DMS153 treated with DMSO at 0.1 percent for 48 hours (cell line): Measurements from ENCODE around the gene IFITM10.

Experiments used
- DNase-seq: peaks from one replicate; lab custom pipeline; 2025; ENCODE audit not compliant: unreplicated experiment; lab: John Stamatoyannopoulos, UW

The IFITM10 gene

GRCh38 chr11:1763796-1764661 is 13.6 kb upstream of the IFITM10 start, which contains the start of gene CTSD:
Gene CTSD, minus strand, starts transcription at chr11:1763927. Its CDS starts 68 bp downstream, at chr11:1763859.
- DNase-seq = peak; percentile 59

- no peak for DNase-seq
These were observed 13.0 kb upstream of the IFITM10 start for GRCh38 chr11:1763336-1763795.

GRCh38 chr11:1762537-1763302 is 12.3 kb upstream of the IFITM10 start:
- DNase-seq = peak; percentile 38

- no peak for DNase-seq
These were observed 11.6 kb upstream of the IFITM10 start for GRCh38 chr11:1761857-1762536.

GRCh38 chr11:1761110-1761856 is 10.9 kb upstream of the IFITM10 start:
- DNase-seq = no peak

- no peak for DNase-seq
These were observed 10.1 kb upstream of the IFITM10 start for GRCh38 chr11:1760351-1761109.

- no peak for DNase-seq
These were observed 9.4 kb upstream of the IFITM10 start for GRCh38 chr11:1759851-1760220.

- no peak for DNase-seq
These were observed 8.9 kb upstream of the IFITM10 start for GRCh38 chr11:1759151-1759850.

GRCh38 chr11:1758611-1759150 is 8.3 kb upstream of the IFITM10 start:
- DNase-seq = no peak

- no peak for DNase-seq
These were observed 7.6 kb upstream of the IFITM10 start for GRCh38 chr11:1757861-1758610.

GRCh38 chr11:1756791-1757771 is 6.7 kb upstream of the IFITM10 start:
- no peak for DNase-seq

- DNase-seq = peak; percentile 4
These were observed 5.5 kb upstream of the IFITM10 start for GRCh38 chr11:1755692-1756561.

GRCh38 chr11:1755344-1755691 is 4.9 kb upstream of the IFITM10 start:
- DNase-seq = no peak

- no peak for DNase-seq
These were observed 4.2 kb upstream of the IFITM10 start for GRCh38 chr11:1754376-1755150.

GRCh38 chr11:1753929-1754305 is 3.5 kb upstream of the IFITM10 start:
- no peak for DNase-seq
